HCT116 (cell line): ENCODE data around the gene MACROD1. TPM values are rescaled to one million over a fixed set of nuclear protein-coding genes. Genes with fewer than 3 reads are reported as not detected.

Source experiments
- ATAC-seq: fragments of 200-7000 bp; cut with Tn5 transposase; 2 replicates; pipeline ENCODE4 v1.9.1; 2020; ENCODE audit warnings: mild to moderate bottlenecking, moderate library complexity
- BruUV-seq: library from RNA; stranded (reverse); fragments of 400-500 nt; replicated peaks from 2 replicates; lab custom pipeline; 2021; lab: Mats Ljungman, UMichigan
- CTCF ChIA-PET: fragments of 300-600 bp; sonication (Branson Sonifier 250); formaldehyde crosslinking; loops from one replicate; lab custom pipeline; 2021; ENCODE audit warnings: antibody characterized with exemption; lab: Charles Lee
- POLR2A ChIA-PET: fragments of 300-600, 350-600 bp; sonication (Branson Sonifier 250); formaldehyde crosslinking; loops from one replicate; lab custom pipeline; 2021; ENCODE audit warnings: antibody characterized with exemption; lab: Charles Lee
- RAD21 ChIA-PET, 2 experiments: fragments of 300-600 bp; sonication (Branson Sonifier 250); formaldehyde crosslinking; loops; one replicate each; lab custom pipeline; 2023; ENCODE audit warnings: low total read pairs in 2 of 2; ENCODE audit not compliant: uncharacterized antibody in 2 of 2, unreplicated experiment in 2 of 2, low non-redundant PET in 1 of 2; lab: Charles Lee
- DNase-seq: peaks from one replicate; pipeline ENCODE4 v3.0.0-alpha.2; 2010; ENCODE audit warnings: low read depth, low spot score
- H2AFZ ChIP-seq: fragments of 200-600 bp; shearing (Covaris generic), sonication (generic); 2 replicates; pipeline ENCODE4 v1.6.1; 2017; ENCODE audit warnings: low read depth, mixed run types, mixed read lengths, antibody characterized with exemption, low read length; ENCODE audit not compliant: poor library complexity, severe bottlenecking
- H3K27ac ChIP-seq: 2 replicates; pipeline ENCODE4 v1.5.1; 2012; ENCODE audit warnings: low read depth, low read length
- H3K27me3 ChIP-seq: fragments of 200-600 bp; sonication (generic); 2 replicates; pipeline ENCODE4 v1.6.1; 2016; ENCODE audit warnings: mixed run types, low read length, mixed read lengths; ENCODE audit not compliant: insufficient read depth
- H3K36me3 ChIP-seq, 2 experiments: fragments of 200-500 bp in 1 of 2; fragments of 200-600 bp in 1 of 2; sonication (Bioruptor generic) in 1 of 2; sonication (generic) in 1 of 2; 2 replicates each; pipeline versions ENCODE4 v1.5.1 to v1.6.1; 2014 to 2016; ENCODE audit warnings: low read length in 2 of 2, inconsistent platforms in 1 of 2, mixed read lengths in 1 of 2, mixed run types in 1 of 2; ENCODE audit not compliant: insufficient read depth in 2 of 2, control insufficient read depth in 1 of 2
- H3K4me1 ChIP-seq, 2 experiments: fragments of 200-600 bp in 1 of 2; sonication (generic) in 1 of 2; 2 replicates each; pipeline versions ENCODE4 v1.5.1 to v1.6.1; 2012 to 2017; ENCODE audit warnings: low read length in 2 of 2, inconsistent platforms in 1 of 2, mild to moderate bottlenecking in 1 of 2, mixed read lengths in 1 of 2, mixed run types in 1 of 2, moderate library complexity in 1 of 2; ENCODE audit not compliant: insufficient read depth in 2 of 2, control insufficient read depth in 1 of 2
- H3K4me2 ChIP-seq: fragments of 200-600 bp; sonication (generic); 2 replicates; pipeline ENCODE4 v1.6.1; 2017; ENCODE audit warnings: mixed run types, low read length, mixed read lengths
- H3K4me3 ChIP-seq, 2 experiments: fragments of 200-600 bp in 1 of 2; sonication (generic) in 1 of 2; replicated peaks in 1 of 2; 2 replicates each; pipeline ENCODE4 v1.5.1; 2011 to 2016; ENCODE audit warnings: low read length in 2 of 2, control low read depth in 1 of 2, low read depth in 1 of 2, mild to moderate bottlenecking in 1 of 2, mixed read lengths in 1 of 2, mixed run types in 1 of 2
- H3K79me2 ChIP-seq: fragments of 200-600 bp; sonication (generic); 2 replicates; pipeline ENCODE4 v1.6.1; 2017; ENCODE audit warnings: mild to moderate bottlenecking, mixed run types, low read length, moderate library complexity, mixed read lengths; ENCODE audit not compliant: insufficient read depth
- H3K9ac ChIP-seq: fragments of 200-600 bp; sonication (generic); 2 replicates; pipeline ENCODE4 v1.6.1; 2016; ENCODE audit warnings: low read length, mixed read lengths
- H3K9me2 ChIP-seq: fragments of 200-600 bp; sonication (generic), shearing (Covaris generic); 2 replicates; pipeline ENCODE4 v1.6.1; 2017; ENCODE audit warnings: mixed run types, mild to moderate bottlenecking, moderate library complexity; ENCODE audit not compliant: insufficient read depth
- H3K9me3 ChIP-seq, 2 experiments: fragments of 200-500 bp in 1 of 2; fragments of 200-600 bp in 1 of 2; sonication (Bioruptor generic) in 1 of 2; sonication (generic) in 1 of 2; 2 replicates each; pipeline ENCODE4 v1.6.1; 2014 to 2017; ENCODE audit warnings: low read length in 2 of 2, mixed read lengths in 2 of 2, inconsistent platforms in 1 of 2, low read depth in 1 of 2, mild to moderate bottlenecking in 1 of 2, mixed run types in 1 of 2, moderate library complexity in 1 of 2; ENCODE audit not compliant: control insufficient read depth in 1 of 2, insufficient read depth in 1 of 2
- H4K20me1 ChIP-seq: fragments of 200-600 bp; sonication (generic), shearing (Covaris generic); 2 replicates; pipeline ENCODE4 v1.6.1; 2017; ENCODE audit warnings: mixed run types, mild to moderate bottlenecking, moderate library complexity; ENCODE audit not compliant: insufficient read depth
- CBX3 ChIP-seq: IDR thresholded peaks from 2 replicates; pipeline ENCODE4 v1.6.1; 2012; ENCODE audit warnings: low read depth
- CEBPB ChIP-seq: IDR thresholded peaks from 2 replicates; pipeline ENCODE4 v1.6.1; 2012; ENCODE audit warnings: low read depth
- EGR1 ChIP-seq: IDR thresholded peaks from 2 replicates; pipeline ENCODE4 v1.6.1; 2012; ENCODE audit warnings: low read depth
- ELF1 ChIP-seq: IDR thresholded peaks from 2 replicates; pipeline ENCODE4 v1.6.1; 2012; ENCODE audit warnings: low read depth, borderline replicate concordance
- EZH2 ChIP-seq: fragments of 200-600 bp; sonication (generic); IDR thresholded peaks from 2 replicates; pipeline ENCODE4 v1.6.1; 2017; ENCODE audit warnings: antibody characterized with exemption, mixed run types
- EZH2phosphoT487 ChIP-seq: fragments of 200-600 bp; IDR thresholded peaks from 2 replicates; pipeline ENCODE4 v1.6.1; 2018; ENCODE audit warnings: antibody characterized with exemption, borderline replicate concordance
- FOSL1 ChIP-seq: IDR thresholded peaks from 2 replicates; pipeline ENCODE4 v1.6.1; 2012; ENCODE audit warnings: low read depth
- JUND ChIP-seq: IDR thresholded peaks from 2 replicates; pipeline ENCODE4 v1.6.1; 2012
- POLR2A ChIP-seq: IDR thresholded peaks from 2 replicates; pipeline ENCODE4 v1.7.0; 2011; ENCODE audit warnings: borderline replicate concordance; ENCODE audit not compliant: insufficient read depth, insufficient read length; ENCODE audit errors: extremely low read depth
- POLR2AphosphoS5 ChIP-seq: IDR thresholded peaks from 2 replicates; pipeline ENCODE4 v1.6.1; 2011; ENCODE audit warnings: mild to moderate bottlenecking, low read depth, low read length, moderate library complexity
- RAD21 ChIP-seq: IDR thresholded peaks from 2 replicates; pipeline ENCODE4 v1.6.1; 2012; ENCODE audit warnings: low read depth, mild to moderate bottlenecking
- SIN3A ChIP-seq: IDR thresholded peaks from 2 replicates; pipeline ENCODE4 v1.6.1; 2012; ENCODE audit warnings: low read depth
- SRF ChIP-seq: IDR thresholded peaks from 2 replicates; pipeline ENCODE4 v1.6.1; 2012; ENCODE audit warnings: low read depth
- TCF7L2 ChIP-seq: IDR thresholded peaks from 2 replicates; pipeline ENCODE4 v1.7.0; 2011; ENCODE audit warnings: borderline replicate concordance, inconsistent platforms; ENCODE audit not compliant: insufficient read depth, insufficient read length; ENCODE audit errors: extremely low read depth
- ZFX ChIP-seq: fragments of 450-650 bp; IDR thresholded peaks from 2 replicates; pipeline ENCODE4 v1.6.1; 2017
- ZNF274 ChIP-seq: fragments of 200-500 bp; sonication (Bioruptor generic); IDR thresholded peaks from 2 replicates; pipeline ENCODE4 v1.6.1; 2014; ENCODE audit warnings: mild to moderate bottlenecking, low read depth, low read length, inconsistent platforms
- intact Hi-C: fragments of 100-400 bp; cut with micrococcal nuclease; formaldehyde crosslinking; loops from 2 replicates; pipeline ENCODE4 v1.10.0; 2022
- total RNA-seq: library from RNA; stranded (reverse); gene quantifications from one replicate; pipeline ENCODE4 v1.2.1, GENCODE V29; 2021; ENCODE audit not compliant: unreplicated experiment
- TF ChIP-seq, protein P1 (sequence below): IDR thresholded peaks from 2 replicates; pipeline ENCODE4 v1.6.1; 2012
- TF ChIP-seq, protein P2 (sequence below), 3 experiments: fragments of 200-600 bp in 1 of 3; sonication (generic) in 1 of 3; IDR thresholded peaks in 2 of 3; conservative IDR thresholded peaks in 1 of 3; 2 replicates each; pipeline ENCODE4 v1.5.1; 2012 to 2017; ENCODE audit warnings: low read depth in 2 of 3, low read length in 2 of 3, antibody characterized with exemption in 1 of 3, borderline replicate concordance in 1 of 3, control low read depth in 1 of 3, mild to moderate bottlenecking in 1 of 3, mixed read lengths in 1 of 3, mixed run types in 1 of 3, moderate library complexity in 1 of 3; ENCODE audit not compliant: insufficient read depth in 1 of 3
- TF ChIP-seq, protein P3 (sequence below): IDR thresholded peaks from 2 replicates; pipeline ENCODE4 v1.6.1; 2012; ENCODE audit warnings: low read depth

The MACROD1 gene
- total RNA-seq, 1 experiment from 2014 or later, result 61.1 TPM

DNA sequence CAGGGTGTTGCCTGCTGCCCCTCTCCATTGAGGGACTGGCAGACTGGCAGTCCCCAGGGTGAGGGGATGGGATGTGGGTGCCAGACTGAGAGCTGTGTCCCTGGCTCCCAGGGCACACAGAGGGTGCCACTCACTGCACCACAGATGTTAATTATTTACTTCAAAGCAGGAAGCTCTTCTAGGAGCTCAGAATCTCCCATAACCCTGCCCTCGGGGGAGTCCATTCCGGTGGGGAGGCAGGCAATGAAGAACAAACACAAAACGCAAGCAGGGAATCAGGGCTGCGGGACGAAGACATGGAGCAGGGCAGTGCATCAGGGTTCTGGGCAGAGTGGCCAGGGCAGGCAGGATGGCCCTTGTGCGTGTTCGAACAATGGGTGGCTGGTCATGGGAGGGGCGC lies 154.5 kb downstream of the MACROD1 start:
- no peak for DNase-seq
- POLR2A ChIA-PET, result no interaction called here
- H3K9ac ChIP-seq, result no peak overlapping the region
- peaks cover 0 to 9% of the 10 kb centered on the region in 2 experiments; a peak in 1 of 4 replicates for H3K9me3 ChIP-seq
- H3K27me3 ChIP-seq, result no peaks in the 10 kb centered on the region
- RAD21 ChIA-PET, result no interaction called here
- H3K36me3 ChIP-seq, result no peaks in the 10 kb centered on the region; a peak in 1 of 4 replicates
- no peaks in the 10 kb centered on the region for H3K9me2 ChIP-seq
- intact Hi-C loops, result no loop called here
- no TSS peak for BruUV-seq
- H3K4me3 ChIP-seq, result no peak overlapping the region
- TF ChIP-seq POLR2A (no peak), RAD21 (no peak), SIN3A (no peak), EZH2 (no peak), SRF (no peak), FOSL1 (no peak), ZFX (no peak), CEBPB (no peak), CBX3 (no peak), JUND (no peak), ZNF274 (no peak)
- TF ChIP-seq, protein P1, sequence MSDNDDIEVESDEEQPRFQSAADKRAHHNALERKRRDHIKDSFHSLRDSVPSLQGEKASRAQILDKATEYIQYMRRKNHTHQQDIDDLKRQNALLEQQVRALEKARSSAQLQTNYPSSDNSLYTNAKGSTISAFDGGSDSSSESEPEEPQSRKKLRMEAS, result no peak
- H3K79me2 ChIP-seq, result no peaks in the 10 kb centered on the region
- no peak overlapping the region for H3K4me2 ChIP-seq
- H3K4me1 ChIP-seq, result peaks cover 14 to 21% of the 10 kb centered on the region in 2 experiments
- CTCF ChIA-PET, result no interaction called here
- H3K27ac ChIP-seq, result no peak overlapping the region
- ATAC-seq, result no peak
- H2AFZ ChIP-seq, result no peak overlapping the region
- no peaks in the 10 kb centered on the region for H4K20me1 ChIP-seq

- POLR2A ChIA-PET, result no interaction called here
- H3K36me3 ChIP-seq, result no peaks in the 10 kb centered on the region; a peak in 1 of 4 replicates
- H2AFZ ChIP-seq, result no peak overlapping the region
- H3K4me3 ChIP-seq, result no peak overlapping the region
- no peak overlapping the region for H3K27ac ChIP-seq
- intact Hi-C loops, result no loop called here
- CTCF ChIA-PET, result no interaction called here
- H3K9me2 ChIP-seq, result no peaks in the 10 kb centered on the region
- ATAC-seq (no peak), DNase-seq (no peak)
- no peaks in the 10 kb centered on the region for H3K27me3 ChIP-seq
- H4K20me1 ChIP-seq, result no peaks in the 10 kb centered on the region
- peaks cover 0 to 9% of the 10 kb centered on the region in 2 experiments; a peak in 1 of 4 replicates for H3K9me3 ChIP-seq
- no peak overlapping the region for H3K4me2 ChIP-seq
- peaks cover 18 to 27% of the 10 kb centered on the region in 2 experiments for H3K4me1 ChIP-seq
- no peaks in the 10 kb centered on the region for H3K79me2 ChIP-seq
- H3K9ac ChIP-seq, result no peak overlapping the region
- RAD21 ChIA-PET, result no interaction called here
- BruUV-seq, result no TSS peak
- TF ChIP-seq, protein P2, sequence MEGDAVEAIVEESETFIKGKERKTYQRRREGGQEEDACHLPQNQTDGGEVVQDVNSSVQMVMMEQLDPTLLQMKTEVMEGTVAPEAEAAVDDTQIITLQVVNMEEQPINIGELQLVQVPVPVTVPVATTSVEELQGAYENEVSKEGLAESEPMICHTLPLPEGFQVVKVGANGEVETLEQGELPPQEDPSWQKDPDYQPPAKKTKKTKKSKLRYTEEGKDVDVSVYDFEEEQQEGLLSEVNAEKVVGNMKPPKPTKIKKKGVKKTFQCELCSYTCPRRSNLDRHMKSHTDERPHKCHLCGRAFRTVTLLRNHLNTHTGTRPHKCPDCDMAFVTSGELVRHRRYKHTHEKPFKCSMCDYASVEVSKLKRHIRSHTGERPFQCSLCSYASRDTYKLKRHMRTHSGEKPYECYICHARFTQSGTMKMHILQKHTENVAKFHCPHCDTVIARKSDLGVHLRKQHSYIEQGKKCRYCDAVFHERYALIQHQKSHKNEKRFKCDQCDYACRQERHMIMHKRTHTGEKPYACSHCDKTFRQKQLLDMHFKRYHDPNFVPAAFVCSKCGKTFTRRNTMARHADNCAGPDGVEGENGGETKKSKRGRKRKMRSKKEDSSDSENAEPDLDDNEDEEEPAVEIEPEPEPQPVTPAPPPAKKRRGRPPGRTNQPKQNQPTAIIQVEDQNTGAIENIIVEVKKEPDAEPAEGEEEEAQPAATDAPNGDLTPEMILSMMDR (IDR thresholded peaks at IDR 0.05 in 2 of 3, conservative IDR thresholded peaks at IDR 0.05 in 1 of 3; ENCODE audit: borderline replicate concordance in 1 of 3, insufficient read depth in 1 of 3, low read depth in 2 of 3, low read length in 2 of 3), result no peak
- no peak for TF ChIP-seq TCF7L2
- TF ChIP-seq SRF, result no peak
- no peak for TF ChIP-seq POLR2AphosphoS5
- TF ChIP-seq EGR1, result no peak
- TF ChIP-seq, protein P3, sequence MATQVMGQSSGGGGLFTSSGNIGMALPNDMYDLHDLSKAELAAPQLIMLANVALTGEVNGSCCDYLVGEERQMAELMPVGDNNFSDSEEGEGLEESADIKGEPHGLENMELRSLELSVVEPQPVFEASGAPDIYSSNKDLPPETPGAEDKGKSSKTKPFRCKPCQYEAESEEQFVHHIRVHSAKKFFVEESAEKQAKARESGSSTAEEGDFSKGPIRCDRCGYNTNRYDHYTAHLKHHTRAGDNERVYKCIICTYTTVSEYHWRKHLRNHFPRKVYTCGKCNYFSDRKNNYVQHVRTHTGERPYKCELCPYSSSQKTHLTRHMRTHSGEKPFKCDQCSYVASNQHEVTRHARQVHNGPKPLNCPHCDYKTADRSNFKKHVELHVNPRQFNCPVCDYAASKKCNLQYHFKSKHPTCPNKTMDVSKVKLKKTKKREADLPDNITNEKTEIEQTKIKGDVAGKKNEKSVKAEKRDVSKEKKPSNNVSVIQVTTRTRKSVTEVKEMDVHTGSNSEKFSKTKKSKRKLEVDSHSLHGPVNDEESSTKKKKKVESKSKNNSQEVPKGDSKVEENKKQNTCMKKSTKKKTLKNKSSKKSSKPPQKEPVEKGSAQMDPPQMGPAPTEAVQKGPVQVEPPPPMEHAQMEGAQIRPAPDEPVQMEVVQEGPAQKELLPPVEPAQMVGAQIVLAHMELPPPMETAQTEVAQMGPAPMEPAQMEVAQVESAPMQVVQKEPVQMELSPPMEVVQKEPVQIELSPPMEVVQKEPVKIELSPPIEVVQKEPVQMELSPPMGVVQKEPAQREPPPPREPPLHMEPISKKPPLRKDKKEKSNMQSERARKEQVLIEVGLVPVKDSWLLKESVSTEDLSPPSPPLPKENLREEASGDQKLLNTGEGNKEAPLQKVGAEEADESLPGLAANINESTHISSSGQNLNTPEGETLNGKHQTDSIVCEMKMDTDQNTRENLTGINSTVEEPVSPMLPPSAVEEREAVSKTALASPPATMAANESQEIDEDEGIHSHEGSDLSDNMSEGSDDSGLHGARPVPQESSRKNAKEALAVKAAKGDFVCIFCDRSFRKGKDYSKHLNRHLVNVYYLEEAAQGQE, result no peak
- TF ChIP-seq SIN3A, result no peak
- TF ChIP-seq ELF1, result no peak
- no peak for TF ChIP-seq EZH2phosphoT487
Measured at GRCh38 chr11:64010783-64011182, 155.1 kb downstream of the MACROD1 start.
